Measurements from ENCODE around the gene CACNG4.

The CACNG4 gene

GRCh38 chr17:66949501-66949900 is 15.0 kb upstream of the CACNG4 start:
- H3K36me3 ChIP-seq (ENCODE audit: control insufficient read depth, insufficient read depth, low read length), result no peaks in the 10 kb centered on the region
- H3K27me3 ChIP-seq (replicated peaks; ENCODE audit: control insufficient read depth, insufficient read depth, low read length), result peaks cover 5% of the 10 kb centered on the region
- TF ChIP-seq CTCF (IDR thresholded peaks at IDR 0.05; ENCODE audit: insufficient read depth, low read length, poor library complexity, severe bottlenecking), result no peak
- no peak for DNase-seq (ENCODE audit: extremely low read depth, insufficient read length)
- no peak overlapping the region for H3K4me3 ChIP-seq (replicated peaks; ENCODE audit: low read depth, low read length)

GRCh38 chr17:66950325-66950724 is 14.2 kb upstream of the CACNG4 start:
- Histone ChIP-seq H3K27me3 (replicated peaks; ENCODE audit: control insufficient read depth, insufficient read depth, low read length) (no peaks in the 10 kb centered on the region; the same call in none of the 2 replicates), H3K36me3 (ENCODE audit: control insufficient read depth, insufficient read depth, low read length) (no peaks in the 10 kb centered on the region), H3K4me3 (replicated peaks; ENCODE audit: low read depth, low read length) (no peak overlapping the region)
- no peak for TF ChIP-seq CTCF (IDR thresholded peaks at IDR 0.05; ENCODE audit: insufficient read depth, low read length, poor library complexity, severe bottlenecking)
- no peak for DNase-seq (ENCODE audit: extremely low read depth, insufficient read length)

GRCh38 chr17:66950886-66951604 is 13.5 kb upstream of the CACNG4 start:
- no peak for TF ChIP-seq CTCF (IDR thresholded peaks at IDR 0.05; ENCODE audit: insufficient read depth, low read length, poor library complexity, severe bottlenecking)

GRCh38 chr17:66951605-66951953 is 12.9 kb upstream of the CACNG4 start:
- no peaks in the 10 kb centered on the region; the same call in none of the 2 replicates for H3K27me3 ChIP-seq (replicated peaks; ENCODE audit: control insufficient read depth, insufficient read depth, low read length)
- no peak for DNase-seq (ENCODE audit: extremely low read depth, insufficient read length)
- H3K36me3 ChIP-seq (ENCODE audit: control insufficient read depth, insufficient read depth, low read length), result no peaks in the 10 kb centered on the region
- no peak for TF ChIP-seq CTCF (IDR thresholded peaks at IDR 0.05; ENCODE audit: insufficient read depth, low read length, poor library complexity, severe bottlenecking)
- H3K4me3 ChIP-seq (replicated peaks; ENCODE audit: low read depth, low read length), result no peak overlapping the region

More at GRCh38 chr17:66950886-66951604, 13.5 kb upstream of the CACNG4 start:
- Histone ChIP-seq H3K4me3 (replicated peaks; ENCODE audit: low read depth, low read length) (no peak overlapping the region), H3K27me3 (replicated peaks; ENCODE audit: control insufficient read depth, insufficient read depth, low read length) (no peaks in the 10 kb centered on the region; the same call in none of the 2 replicates), H3K36me3 (ENCODE audit: control insufficient read depth, insufficient read depth, low read length) (no peaks in the 10 kb centered on the region)
- no peak for DNase-seq (ENCODE audit: extremely low read depth, insufficient read length)

- no peaks in the 10 kb centered on the region for H3K36me3 ChIP-seq (ENCODE audit: control insufficient read depth, insufficient read depth, low read length)
- no peak overlapping the region for H3K4me3 ChIP-seq (replicated peaks; ENCODE audit: low read depth, low read length)
- no peaks in the 10 kb centered on the region; the same call in none of the 2 replicates for H3K27me3 ChIP-seq (replicated peaks; ENCODE audit: control insufficient read depth, insufficient read depth, low read length)
- no peak for TF ChIP-seq CTCF (IDR thresholded peaks at IDR 0.05; ENCODE audit: insufficient read depth, low read length, poor library complexity, severe bottlenecking)
- DNase-seq (ENCODE audit: extremely low read depth, insufficient read length), result no peak
These were observed 12.4 kb upstream of the CACNG4 start for GRCh38 chr17:66952031-66952524.
